ENCODE results near the gene ATF6. TPM values are rescaled to one million over a fixed set of nuclear protein-coding genes. Genes with fewer than 3 reads are reported as not detected.

The ATF6 gene
- total RNA-seq, 1 experiment from 2014 or later = 16.4 TPM

DNA sequence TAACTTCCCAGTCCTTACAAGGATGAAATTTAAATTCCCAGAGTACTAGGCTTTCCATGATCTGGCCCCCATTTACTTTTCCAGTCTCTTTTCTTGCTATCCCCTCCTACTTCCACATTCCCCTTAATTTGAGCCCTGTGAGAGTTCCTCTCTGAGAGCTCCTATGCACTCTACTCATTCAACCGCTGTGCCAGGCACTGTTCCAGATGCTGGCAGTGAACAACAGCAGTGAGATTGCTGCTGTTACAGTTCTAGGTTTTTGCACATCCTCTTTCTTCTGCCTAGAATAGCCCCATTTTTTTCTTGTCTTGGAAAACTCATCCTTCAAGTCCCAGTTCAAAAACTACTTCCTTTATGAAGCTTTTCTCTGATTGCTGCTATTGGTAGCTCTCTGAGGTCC lies 18.8 kb downstream of the ATF6 start:
- in situ Hi-C loops (cut with HindIII; ENCODE audit: low pct_unique_long_range_greater_than_20kb, low sequenced_read_pairs) (no loop called here), intact Hi-C loops (cut with micrococcal nuclease; ENCODE audit: unreplicated experiment) (no loop called here)
- POLR2A ChIA-PET = no interaction called here
- DNase-seq (ENCODE audit: low read depth, low spot score) (no peak), ATAC-seq (no peak)
- Histone ChIP-seq H3K4me1 (ENCODE audit: control insufficient read depth, insufficient read depth, low read length) (no peaks in the 10 kb centered on the region; the same call in 1 of the 2 replicates), H3K36me3 (ENCODE audit: control insufficient read depth, insufficient read depth, low read length) (peaks cover 2% of the 10 kb centered on the region; the same call in 1 of the 2 replicates), H3K9me3 (ENCODE audit: control insufficient read depth, insufficient read depth, low read depth, low read length) (no peaks in the 10 kb centered on the region), H3K27me3 (ENCODE audit: control insufficient read depth, insufficient read depth, low read length) (no peaks in the 10 kb centered on the region), H3K27ac (ENCODE audit: low read length) (no peak overlapping the region), H3K4me3 (ENCODE audit: low read depth in 2 of 2, low read length in 2 of 2) (no peak overlapping the region)
- BruUV-seq (replicated peaks) = no TSS peak
- TF ChIP-seq POLR2AphosphoS5 (IDR thresholded peaks at IDR 0.05; ENCODE audit: low read depth, low read length) (no peak), TCF7L2 (IDR thresholded peaks at IDR 0.05; ENCODE audit: low read depth, low read length) (no peak), SIN3A (IDR thresholded peaks at IDR 0.05; ENCODE audit: borderline replicate concordance, insufficient read depth, low read depth, low read length) (no peak)
- TF ChIP-seq, protein P1, sequence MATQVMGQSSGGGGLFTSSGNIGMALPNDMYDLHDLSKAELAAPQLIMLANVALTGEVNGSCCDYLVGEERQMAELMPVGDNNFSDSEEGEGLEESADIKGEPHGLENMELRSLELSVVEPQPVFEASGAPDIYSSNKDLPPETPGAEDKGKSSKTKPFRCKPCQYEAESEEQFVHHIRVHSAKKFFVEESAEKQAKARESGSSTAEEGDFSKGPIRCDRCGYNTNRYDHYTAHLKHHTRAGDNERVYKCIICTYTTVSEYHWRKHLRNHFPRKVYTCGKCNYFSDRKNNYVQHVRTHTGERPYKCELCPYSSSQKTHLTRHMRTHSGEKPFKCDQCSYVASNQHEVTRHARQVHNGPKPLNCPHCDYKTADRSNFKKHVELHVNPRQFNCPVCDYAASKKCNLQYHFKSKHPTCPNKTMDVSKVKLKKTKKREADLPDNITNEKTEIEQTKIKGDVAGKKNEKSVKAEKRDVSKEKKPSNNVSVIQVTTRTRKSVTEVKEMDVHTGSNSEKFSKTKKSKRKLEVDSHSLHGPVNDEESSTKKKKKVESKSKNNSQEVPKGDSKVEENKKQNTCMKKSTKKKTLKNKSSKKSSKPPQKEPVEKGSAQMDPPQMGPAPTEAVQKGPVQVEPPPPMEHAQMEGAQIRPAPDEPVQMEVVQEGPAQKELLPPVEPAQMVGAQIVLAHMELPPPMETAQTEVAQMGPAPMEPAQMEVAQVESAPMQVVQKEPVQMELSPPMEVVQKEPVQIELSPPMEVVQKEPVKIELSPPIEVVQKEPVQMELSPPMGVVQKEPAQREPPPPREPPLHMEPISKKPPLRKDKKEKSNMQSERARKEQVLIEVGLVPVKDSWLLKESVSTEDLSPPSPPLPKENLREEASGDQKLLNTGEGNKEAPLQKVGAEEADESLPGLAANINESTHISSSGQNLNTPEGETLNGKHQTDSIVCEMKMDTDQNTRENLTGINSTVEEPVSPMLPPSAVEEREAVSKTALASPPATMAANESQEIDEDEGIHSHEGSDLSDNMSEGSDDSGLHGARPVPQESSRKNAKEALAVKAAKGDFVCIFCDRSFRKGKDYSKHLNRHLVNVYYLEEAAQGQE (IDR thresholded peaks at IDR 0.05; ENCODE audit: insufficient read depth in 1 of 2, low read depth in 2 of 2, low read length in 1 of 2) = no peak
- TF ChIP-seq, protein P2, sequence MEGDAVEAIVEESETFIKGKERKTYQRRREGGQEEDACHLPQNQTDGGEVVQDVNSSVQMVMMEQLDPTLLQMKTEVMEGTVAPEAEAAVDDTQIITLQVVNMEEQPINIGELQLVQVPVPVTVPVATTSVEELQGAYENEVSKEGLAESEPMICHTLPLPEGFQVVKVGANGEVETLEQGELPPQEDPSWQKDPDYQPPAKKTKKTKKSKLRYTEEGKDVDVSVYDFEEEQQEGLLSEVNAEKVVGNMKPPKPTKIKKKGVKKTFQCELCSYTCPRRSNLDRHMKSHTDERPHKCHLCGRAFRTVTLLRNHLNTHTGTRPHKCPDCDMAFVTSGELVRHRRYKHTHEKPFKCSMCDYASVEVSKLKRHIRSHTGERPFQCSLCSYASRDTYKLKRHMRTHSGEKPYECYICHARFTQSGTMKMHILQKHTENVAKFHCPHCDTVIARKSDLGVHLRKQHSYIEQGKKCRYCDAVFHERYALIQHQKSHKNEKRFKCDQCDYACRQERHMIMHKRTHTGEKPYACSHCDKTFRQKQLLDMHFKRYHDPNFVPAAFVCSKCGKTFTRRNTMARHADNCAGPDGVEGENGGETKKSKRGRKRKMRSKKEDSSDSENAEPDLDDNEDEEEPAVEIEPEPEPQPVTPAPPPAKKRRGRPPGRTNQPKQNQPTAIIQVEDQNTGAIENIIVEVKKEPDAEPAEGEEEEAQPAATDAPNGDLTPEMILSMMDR (IDR thresholded peaks at IDR 0.05) = no peak
- CTCF ChIA-PET = no interaction called here

DNA sequence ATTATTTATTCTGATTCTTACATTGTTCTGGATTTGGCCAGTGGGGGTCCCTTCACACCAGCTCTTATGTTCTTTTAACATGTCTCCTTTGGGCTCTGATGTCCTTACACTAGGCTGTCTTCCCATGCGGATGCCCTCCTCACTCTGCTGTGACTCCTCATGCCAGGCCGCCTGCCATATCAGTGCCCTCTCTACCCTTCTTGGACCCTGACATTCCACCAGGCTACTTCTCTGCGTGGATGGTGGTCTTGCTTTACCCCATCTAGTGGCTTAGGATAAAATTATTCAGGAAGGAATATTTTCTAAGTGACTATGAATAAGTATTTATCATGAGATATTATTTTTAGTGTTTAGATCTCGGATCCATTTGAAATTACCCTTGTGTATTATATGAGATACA lies 21.2 kb downstream of the ATF6 start:
- in situ Hi-C loops (cut with HindIII; ENCODE audit: low pct_unique_long_range_greater_than_20kb, low sequenced_read_pairs) = no loop called here
- Histone ChIP-seq H3K4me1 (ENCODE audit: control insufficient read depth, insufficient read depth, low read length) (no peaks in the 10 kb centered on the region), H3K4me3 (ENCODE audit: low read depth in 2 of 2, low read length in 2 of 2) (no peak overlapping the region), H3K36me3 (ENCODE audit: control insufficient read depth, insufficient read depth, low read length) (no peaks in the 10 kb centered on the region; the same call in 1 of the 2 replicates), H3K27me3 (ENCODE audit: control insufficient read depth, insufficient read depth, low read length) (no peaks in the 10 kb centered on the region), H3K27ac (ENCODE audit: low read length) (no peak overlapping the region), H3K9me3 (ENCODE audit: control insufficient read depth, insufficient read depth, low read depth, low read length) (no peaks in the 10 kb centered on the region)
- ChIA-PET POLR2A (no interaction called here), CTCF (no interaction called here)
- intact Hi-C loops (cut with micrococcal nuclease; ENCODE audit: unreplicated experiment) = no loop called here
- TF ChIP-seq, protein P2 (IDR thresholded peaks at IDR 0.05) = peak; percentile 22; the same call in 1 of the 2 replicates
- TF ChIP-seq, protein P1 (IDR thresholded peaks at IDR 0.05; ENCODE audit: insufficient read depth in 1 of 2, low read depth in 2 of 2, low read length in 1 of 2) = no peak
- TF ChIP-seq TCF7L2 (IDR thresholded peaks at IDR 0.05; ENCODE audit: low read depth, low read length) (no peak), SIN3A (IDR thresholded peaks at IDR 0.05; ENCODE audit: borderline replicate concordance, insufficient read depth, low read depth, low read length) (no peak), POLR2AphosphoS5 (IDR thresholded peaks at IDR 0.05; ENCODE audit: low read depth, low read length) (no peak)
- ATAC-seq (no peak), DNase-seq (ENCODE audit: low read depth, low spot score) (no peak)
- no TSS peak for BruUV-seq (replicated peaks)

Measured in Panc1 (cell line).